HG03565 (cell line): ENCODE measurements around the gene PRKG1.
"Not testable (repeated sequence)": the region's sequence is repeated elsewhere in the genome, so short reads cannot be mapped to it uniquely, and the experiment has no call there.

Experiments
- ATAC-seq: cut with Tn5 transposase; IDR thresholded peaks from one replicate; pipeline ENCODE4 v1.9.1; 2021; ENCODE audit warnings: mild to moderate bottlenecking, moderate library complexity; ENCODE audit not compliant: unreplicated experiment

Gene PRKG1

GRCh38 chr10:52216852-52217251 is 1142.6 kb downstream of the PRKG1 start:
- ATAC-seq = peak; percentile 67

GRCh38 chr10:52217531-52217930 is 1143.2 kb downstream of the PRKG1 start:
- no peak for ATAC-seq

- ATAC-seq = no peak
Observed at GRCh38 chr10:52220947-52221346, 1146.7 kb downstream of the PRKG1 start.

- no peak for ATAC-seq
Observed at GRCh38 chr10:52221923-52222322, 1147.6 kb downstream of the PRKG1 start.

- no peak for ATAC-seq
Observed at GRCh38 chr10:52226197-52226847, 1152.0 kb downstream of the PRKG1 start.

GRCh38 chr10:52228556-52228955 is 1154.3 kb downstream of the PRKG1 start:
- no peak for ATAC-seq

GRCh38 chr10:52229291-52229931 is 1155.1 kb downstream of the PRKG1 start:
- ATAC-seq = no peak

- peak; percentile 99 for ATAC-seq
Observed at GRCh38 chr10:52232561-52233350, 1158.5 kb downstream of the PRKG1 start.

- ATAC-seq = not testable (repeated sequence)
Observed at GRCh38 chr10:52233351-52233991, 1159.2 kb downstream of the PRKG1 start.

GRCh38 chr10:52239771-52240170 is 1165.5 kb downstream of the PRKG1 start:
- no peak for ATAC-seq

GRCh38 chr10:52245547-52245946 is 1171.3 kb downstream of the PRKG1 start:
- ATAC-seq = no peak

GRCh38 chr10:52247929-52248328 is 1173.6 kb downstream of the PRKG1 start:
- ATAC-seq = not testable (repeated sequence)

GRCh38 chr10:52248697-52249306 is 1174.5 kb downstream of the PRKG1 start:
- no peak for ATAC-seq

GRCh38 chr10:52249850-52250395 is 1175.6 kb downstream of the PRKG1 start:
- no peak for ATAC-seq

- ATAC-seq = no peak
Observed at GRCh38 chr10:52250510-52250909, 1176.2 kb downstream of the PRKG1 start.

GRCh38 chr10:52252307-52252706 is 1178.0 kb downstream of the PRKG1 start:
- ATAC-seq = no peak

GRCh38 chr10:52256832-52257691 is 1182.8 kb downstream of the PRKG1 start:
- ATAC-seq = peak; percentile 99

GRCh38 chr10:52257692-52258075 is 1183.4 kb downstream of the PRKG1 start:
- ATAC-seq = peak; percentile 80

- no peak for ATAC-seq
Observed at GRCh38 chr10:52258799-52259425, 1184.6 kb downstream of the PRKG1 start.
